GM12878 (cell line): ENCODE measurements around the gene BAZ2A. TPM values are rescaled to one million over a fixed set of nuclear protein-coding genes. Genes with fewer than 3 reads are reported as not detected.
A peak's percentile ranks its signal among the peaks of the same experiment; 100 is the strongest.

Experiments
- ATAC-seq: fragments of 200-7000 bp; cut with Tn5 transposase; 3 replicates; pipeline ENCODE4 v1.9.1; 2020; ENCODE audit warnings: mild to moderate bottlenecking, moderate library complexity
- BruUV-seq: library from RNA; stranded (reverse); fragments of 400-500 nt; replicated peaks from 2 replicates; lab custom pipeline; 2021; lab: Mats Ljungman, UMichigan
- CTCF ChIA-PET: fragments of 300-600 bp; sonication (Branson Sonifier 250); formaldehyde crosslinking; extraction: SDS; loops from one replicate; lab custom pipeline; 2021; ENCODE audit warnings: inconsistent platforms; lab: Yijun Ruan, JAX
- POLR2A ChIA-PET: fragments of 350-600 bp; formaldehyde crosslinking; extraction: SDS; loops from one replicate; lab custom pipeline; 2021; ENCODE audit warnings: inconsistent platforms; lab: Charles Lee
- RAD21 ChIA-PET: fragments of 300-600 bp; sonication (Branson Sonifier 250); formaldehyde crosslinking; loops from one replicate; lab custom pipeline; 2023; ENCODE audit warnings: antibody characterized with exemption; ENCODE audit not compliant: unreplicated experiment; lab: Charles Lee
- SMC1A ChIA-PET: fragments of 300-600 bp; sonication (Branson Sonifier 250); formaldehyde crosslinking; loops from one replicate; lab custom pipeline; 2023; ENCODE audit not compliant: unreplicated experiment, uncharacterized antibody; lab: Charles Lee
- DNase-seq: peaks from one replicate; pipeline ENCODE4 v3.0.0-alpha.2; 2011; ENCODE audit warnings: low read depth, low spot score
- FAIRE-seq: peaks from 3 replicates; lab custom pipeline; 2011; peaks lifted over from hg19 to GRCh38; lab: Jason Lieb, UNC
- H2AFZ ChIP-seq: 2 replicates; pipeline ENCODE4 v1.6.0; 2011; ENCODE audit warnings: low read depth, low read length, control low read depth; ENCODE audit not compliant: control insufficient read depth
- H3K27ac ChIP-seq: 2 replicates; pipeline ENCODE4 v1.5.1; 2011; ENCODE audit warnings: control low read depth; ENCODE audit not compliant: control insufficient read depth, insufficient read depth
- H3K27me3 ChIP-seq, 2 experiments: replicated peaks in 1 of 2; 2 replicates each; pipeline versions ENCODE4 v1.6.0 to v1.6.1; 2011; ENCODE audit warnings: low read length in 1 of 2; ENCODE audit not compliant: control insufficient read depth in 2 of 2, insufficient read depth in 2 of 2
- H3K36me3 ChIP-seq, 2 experiments: 2 replicates each; pipeline ENCODE4 v1.5.1; 2011; ENCODE audit warnings: low read length in 1 of 2; ENCODE audit not compliant: control insufficient read depth in 2 of 2, insufficient read depth in 2 of 2
- H3K4me1 ChIP-seq: 2 replicates; pipeline ENCODE4 v1.6.1; 2011; ENCODE audit warnings: mild to moderate bottlenecking, low read length, moderate library complexity, mixed read lengths; ENCODE audit not compliant: control insufficient read depth, insufficient read depth
- H3K4me2 ChIP-seq: 2 replicates; pipeline ENCODE4 v1.6.0; 2011; ENCODE audit warnings: control low read depth; ENCODE audit not compliant: control insufficient read depth, insufficient read depth
- H3K4me3 ChIP-seq: fragments of 200-600 bp; sonication (generic); 2 replicates; pipeline ENCODE4 v1.5.1; 2016
- H3K79me2 ChIP-seq: 2 replicates; pipeline ENCODE4 v1.6.0; 2011; ENCODE audit warnings: low read length; ENCODE audit not compliant: control insufficient read depth, insufficient read depth
- H3K9ac ChIP-seq: 2 replicates; pipeline ENCODE4 v1.8.0; 2011; ENCODE audit warnings: low read length, control low read depth, mixed read lengths; ENCODE audit not compliant: control insufficient read depth, insufficient read depth
- H3K9me3 ChIP-seq: replicated peaks from 3 replicates; pipeline ENCODE4 v1.5.1; 2011; ENCODE audit warnings: mild to moderate bottlenecking, low read length; ENCODE audit not compliant: control insufficient read depth, insufficient read depth
- H4K20me1 ChIP-seq: 2 replicates; pipeline ENCODE4 v1.6.0; 2011; ENCODE audit not compliant: control insufficient read depth, insufficient read depth
- BHLHE40 ChIP-seq, 2 experiments: fragments of 450-650 bp in 1 of 2; IDR thresholded peaks; 2 replicates each; pipeline ENCODE4 v1.6.1; 2011 to 2017; ENCODE audit warnings: low read depth in 2 of 2, borderline replicate concordance in 1 of 2, improper control_type of control experiment in 1 of 2, low read length in 1 of 2, mild to moderate bottlenecking in 1 of 2
- BMI1 ChIP-seq: fragments of 450-650 bp; IDR thresholded peaks from 2 replicates; pipeline ENCODE4 v1.6.1; 2016; ENCODE audit warnings: mild to moderate bottlenecking, moderate library complexity, borderline replicate concordance
- CBX5 ChIP-seq: sonication (generic); IDR thresholded peaks from 2 replicates; pipeline ENCODE4 v1.6.1; 2016; ENCODE audit warnings: low read depth, moderate library complexity, mild to moderate bottlenecking, inconsistent platforms
- CUX1 ChIP-seq: IDR thresholded peaks from 2 replicates; pipeline ENCODE4 v1.6.1; 2012; ENCODE audit warnings: improper control_type of control experiment, low read depth, low read length; ENCODE audit not compliant: insufficient replicate concordance
- FOS ChIP-seq: IDR thresholded peaks from 3 replicates; pipeline ENCODE4 v1.6.1; 2011; ENCODE audit warnings: borderline replicate concordance; ENCODE audit not compliant: insufficient read length; ENCODE audit errors: extremely low read depth
- FOXK2 ChIP-seq: fragments of 450-650 bp; IDR thresholded peaks from 2 replicates; pipeline ENCODE4 v1.6.1; 2017; ENCODE audit warnings: mild to moderate bottlenecking, moderate library complexity
- NFYB ChIP-seq: IDR thresholded peaks from 2 replicates; pipeline ENCODE4 v1.6.1; 2011; ENCODE audit warnings: low read depth, mild to moderate bottlenecking, low read length, improper control_type of control experiment, moderate library complexity; ENCODE audit not compliant: insufficient read depth
- PML ChIP-seq: IDR thresholded peaks from 2 replicates; pipeline ENCODE4 v1.6.1; 2012; ENCODE audit warnings: low read length, inconsistent platforms
- RELB ChIP-seq: fragments of 450-650 bp; IDR thresholded peaks from 2 replicates; pipeline ENCODE4 v1.6.1; 2017; ENCODE audit warnings: low read depth, mild to moderate bottlenecking, moderate library complexity
- SREBF1 ChIP-seq: IDR thresholded peaks from 2 replicates; pipeline ENCODE4 v1.6.1; 2012; ENCODE audit warnings: mild to moderate bottlenecking, low read length
- USF1 ChIP-seq: IDR thresholded peaks from 2 replicates; pipeline ENCODE4 v1.6.1; 2011; ENCODE audit warnings: borderline replicate concordance, low read depth, mild to moderate bottlenecking, moderate library complexity, mixed read lengths, low read length; ENCODE audit not compliant: insufficient read depth; ENCODE audit errors: extremely low read length
- USF2 ChIP-seq: IDR thresholded peaks from 2 replicates; pipeline ENCODE4 v1.6.1; 2011; ENCODE audit warnings: low read depth, low read length, improper control_type of control experiment, borderline replicate concordance
- ZSCAN29 ChIP-seq: fragments of 450-650 bp; IDR thresholded peaks from 2 replicates; pipeline ENCODE4 v1.6.1; 2017; ENCODE audit warnings: mild to moderate bottlenecking, moderate library complexity
- WGBS: methylation state at CpG from one replicate; pipeline ENCODE4 v1.1.6; 2016; ENCODE audit warnings: low lambda C conversion rate; ENCODE audit not compliant: insufficient replicate concordance, insufficient coverage; ENCODE audit errors: missing lambda C conversion rate; 5-methylcytosine and 5-hydroxymethylcytosine counted together
- in situ Hi-C: fragments of 300-500 bp; cut with MboI; formaldehyde crosslinking; loops from 9 replicates; pipeline ENCODE4 v1.14.3; 2018; ENCODE audit warnings: mixed read lengths
- intact Hi-C: fragments of 100-400 bp; cut with micrococcal nuclease; formaldehyde crosslinking; loops from one replicate; pipeline ENCODE4 v1.14.2; 2022; ENCODE audit not compliant: unreplicated experiment
- polyA plus RNA-seq, 11 experiments: library from polyadenylated mRNA; depleted of rRNA in 4 of 11; unstranded in 6 of 11; stranded (reverse) in 5 of 11; fragments of >200 nt; fragmentation: Nextera tagmentation in 4 of 11; fragmentation: Illumina TruSeq in 1 of 11; extraction: Ambion mirVana in 4 of 11; extraction: Trizol in 1 of 11; gene quantifications; 1 replicate in 1 of 11; 2 replicates in 10 of 11; pipeline versions ENCODE4 v1.2.1 to v1.2.3, GENCODE V29; 2011 to 2016; ENCODE audit warnings: inconsistent platforms in 2 of 11, missing spikeins in 2 of 11, low read depth in 1 of 11
- total RNA-seq, 4 experiments: library from RNA; depleted of rRNA in 3 of 4; stranded (reverse); fragments of >200 nt in 3 of 4; fragmentation: Illumina TruSeq in 1 of 4; extraction: Trizol in 1 of 4; gene quantifications; 2 replicates each; pipeline versions ENCODE4 v1.2.1 to v1.2.3, GENCODE V29; 2013 to 2021

BAZ2A gene
- total and polyA plus RNA-seq, 10 of the 15 experiments (the other 5 are each of a cell fraction or from before 2014, with no cell fraction given), result 4.8 to 90.2 (median 29.9) TPM

- ATAC-seq (peak; percentile 1; the same call in 1 of the 3 replicates), FAIRE-seq (no peak), DNase-seq (no peak)
- WGBS, result 5% methylated on average over 27 of the region's 27 CpGs
- ChIA-PET CTCF (interaction anchor here (0.8 to 6.1 kb wide), 11 partner anchors 10 to 367 kb away, joined by 3 to 73 read pairs (median 4); no protein-coding TSS in a partner anchor), POLR2A (interaction anchor here (0.5 to 6.9 kb wide), 17 partner anchors 9 to 413 kb away, joined by 3 to 155 read pairs (median 7); partner anchors contain the start of genes ATP5F1B, NACA, PTGES3 and RNF41), SMC1A (interaction anchor here (0.8 to 6.1 kb wide), 11 partner anchors 11 to 318 kb away, joined by 3 to 68 read pairs (median 5); partner anchors contain the start of genes ATP5F1B, CNPY2 and PTGES3), RAD21 (interaction anchor here (0.6 to 10.0 kb wide), 10 partner anchors 12 to 506 kb away, joined by 3 to 176 read pairs (median 5); partner anchors contain the start of genes ESYT1, NACA, PTGES3 and STAT2)
- Histone ChIP-seq H3K4me1 (peaks cover 34% of the 10 kb centered on the region), H3K27me3 (no peaks in the 10 kb centered on the region), H3K4me2 (peak overlapping the region; percentile 95), H3K4me3 (peak overlapping the region; percentile 91), H3K36me3 (peaks cover 5 to 10% of the 10 kb centered on the region in 2 experiments; a peak in 3 of 4 replicates), H3K27ac (peak overlapping the region; percentile 87), H3K79me2 (peaks cover 64% of the 10 kb centered on the region), H4K20me1 (no peaks in the 10 kb centered on the region), H2AFZ (peak overlapping the region; percentile 46), H3K9ac (peak overlapping the region; percentile 92), H3K9me3 (no peaks in the 10 kb centered on the region)
- BruUV-seq, result no TSS peak
- intact Hi-C loops (no loop called here), in situ Hi-C loops (loop anchor here (10.0 kb wide), 1 partner anchor 450 kb away; the partner anchor contains the start of gene NAB2)
- TF ChIP-seq USF2, result no peak
- TF ChIP-seq SREBF1, result no peak
- no peak for TF ChIP-seq USF1
- no peak for TF ChIP-seq BHLHE40 (IDR thresholded peaks at IDR 0.05; ENCODE audit: borderline replicate concordance in 1 of 2, low read depth in 2 of 2, low read length in 1 of 2)
- no peak for TF ChIP-seq ZSCAN29
- peak; percentile 51 for TF ChIP-seq CUX1
- no peak for TF ChIP-seq PML
- 0 out of 2 replicates have a peak, but pooled peaks have one; percentile 47 for TF ChIP-seq RELB
- TF ChIP-seq FOS, result no peak
- no peak for TF ChIP-seq BMI1
- TF ChIP-seq CBX5, result no peak
- 0 out of 2 replicates have a peak, but pooled peaks have one; percentile 16 for TF ChIP-seq NFYB
- TF ChIP-seq FOXK2, result no peak
These were observed 4.2 kb upstream of the BAZ2A start for GRCh38 chr12:56634242-56634836.
